PC-3 (cell line): ENCODE measurements around the gene SNTG2.

ENCODE experiments used
- EZH2 ChIP-seq: fragments of 300-600 bp; sonication (generic); IDR thresholded peaks from one replicate; pipeline ENCODE4 v1.6.1; 2017; ENCODE audit warnings: antibody characterized with exemption, mild to moderate bottlenecking, low read length; ENCODE audit not compliant: unreplicated experiment
- EZH2phosphoT487 ChIP-seq: fragments of 300-600 bp; sonication (generic); IDR thresholded peaks from 2 replicates; pipeline ENCODE4 v1.6.1; 2018; ENCODE audit warnings: mild to moderate bottlenecking, antibody characterized with exemption, low read length, borderline replicate concordance
- TF ChIP-seq, protein P1 (sequence below): fragments of 300-600 bp; sonication (generic); conservative IDR thresholded peaks from 2 replicates; pipeline ENCODE4 v1.5.1; 2017; ENCODE audit warnings: antibody characterized with exemption, low read depth, mild to moderate bottlenecking, low read length

GRCh38 chr2:1170241-1170640 is 219.6 kb downstream of the SNTG2 start:
- TF ChIP-seq, protein P1, sequence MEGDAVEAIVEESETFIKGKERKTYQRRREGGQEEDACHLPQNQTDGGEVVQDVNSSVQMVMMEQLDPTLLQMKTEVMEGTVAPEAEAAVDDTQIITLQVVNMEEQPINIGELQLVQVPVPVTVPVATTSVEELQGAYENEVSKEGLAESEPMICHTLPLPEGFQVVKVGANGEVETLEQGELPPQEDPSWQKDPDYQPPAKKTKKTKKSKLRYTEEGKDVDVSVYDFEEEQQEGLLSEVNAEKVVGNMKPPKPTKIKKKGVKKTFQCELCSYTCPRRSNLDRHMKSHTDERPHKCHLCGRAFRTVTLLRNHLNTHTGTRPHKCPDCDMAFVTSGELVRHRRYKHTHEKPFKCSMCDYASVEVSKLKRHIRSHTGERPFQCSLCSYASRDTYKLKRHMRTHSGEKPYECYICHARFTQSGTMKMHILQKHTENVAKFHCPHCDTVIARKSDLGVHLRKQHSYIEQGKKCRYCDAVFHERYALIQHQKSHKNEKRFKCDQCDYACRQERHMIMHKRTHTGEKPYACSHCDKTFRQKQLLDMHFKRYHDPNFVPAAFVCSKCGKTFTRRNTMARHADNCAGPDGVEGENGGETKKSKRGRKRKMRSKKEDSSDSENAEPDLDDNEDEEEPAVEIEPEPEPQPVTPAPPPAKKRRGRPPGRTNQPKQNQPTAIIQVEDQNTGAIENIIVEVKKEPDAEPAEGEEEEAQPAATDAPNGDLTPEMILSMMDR: no peak
- TF ChIP-seq EZH2 (no peak), EZH2phosphoT487 (no peak)
